Mesendoderm (in vitro differentiated cells): ENCODE results near the gene CAMTA1. TPM values are rescaled to one million over a fixed set of nuclear protein-coding genes. Genes with fewer than 3 reads are reported as not detected.
"Not testable (repeated sequence)": the region's sequence is repeated elsewhere in the genome, so short reads cannot be mapped to it uniquely, and the experiment has no call there.

ENCODE experiments used
- DNase-seq: peaks from one replicate; pipeline ENCODE4 v3.0.0; 2013
- H2AK5ac ChIP-seq: 2 replicates; pipeline ENCODE4 v1.6.1; 2013; ENCODE audit warnings: low read length, inconsistent platforms
- H2BK120ac ChIP-seq: 2 replicates; pipeline ENCODE4 v1.6.1; 2013; ENCODE audit warnings: low read depth, mild to moderate bottlenecking, low read length, moderate library complexity, mixed read lengths
- H2BK15ac ChIP-seq: replicated peaks from 2 replicates; pipeline ENCODE4 v1.6.1; 2013; ENCODE audit warnings: low read depth, mild to moderate bottlenecking, moderate library complexity
- H2BK5ac ChIP-seq: 2 replicates; pipeline ENCODE4 v1.6.1; 2013; ENCODE audit warnings: low read length, inconsistent platforms
- H3K18ac ChIP-seq: 2 replicates; pipeline ENCODE4 v1.6.1; 2013; ENCODE audit warnings: mild to moderate bottlenecking, low read length, mixed read lengths
- H3K23ac ChIP-seq: one replicate; pipeline ENCODE4 v1.6.1; 2013; ENCODE audit warnings: low read length
- H3K27ac ChIP-seq: 2 replicates; pipeline ENCODE4 v1.5.1; 2013; ENCODE audit warnings: low read depth, mild to moderate bottlenecking, inconsistent platforms, low read length, moderate library complexity
- H3K27me3 ChIP-seq: 2 replicates; pipeline ENCODE4 v1.6.1; 2013; ENCODE audit warnings: low read length, control low read depth, mild to moderate bottlenecking, inconsistent platforms; ENCODE audit not compliant: insufficient read depth, poor library complexity
- H3K36me3 ChIP-seq: 2 replicates; pipeline ENCODE4 v1.6.1; 2013; ENCODE audit warnings: low read length, inconsistent platforms; ENCODE audit not compliant: control insufficient read depth, insufficient read depth
- H3K4ac ChIP-seq: one replicate; pipeline ENCODE4 v1.6.1; 2013; ENCODE audit warnings: low read depth, mild to moderate bottlenecking, low read length, moderate library complexity
- H3K4me1 ChIP-seq: 2 replicates; pipeline ENCODE4 v1.6.1; 2013; ENCODE audit warnings: low read depth, low read length, inconsistent platforms; ENCODE audit not compliant: control insufficient read depth
- H3K4me2 ChIP-seq: 2 replicates; pipeline ENCODE4 v1.6.1; 2013; ENCODE audit warnings: low read length
- H3K4me3 ChIP-seq: 2 replicates; pipeline ENCODE4 v1.5.1; 2013; ENCODE audit warnings: mild to moderate bottlenecking, low read length
- H3K56ac ChIP-seq: one replicate; pipeline ENCODE4 v1.6.1; 2013; ENCODE audit warnings: low read length
- H3K79me1 ChIP-seq: 2 replicates; pipeline ENCODE4 v1.6.1; 2013; ENCODE audit warnings: low read length, inconsistent platforms
- H3K79me2 ChIP-seq: 2 replicates; pipeline ENCODE4 v1.6.1; 2013; ENCODE audit warnings: mild to moderate bottlenecking, low read length; ENCODE audit not compliant: control insufficient read depth, insufficient read depth
- H3K9ac ChIP-seq: 2 replicates; pipeline ENCODE4 v1.6.1; 2013; ENCODE audit warnings: low read length, inconsistent platforms
- H4K5ac ChIP-seq: one replicate; pipeline ENCODE4 v1.6.1; 2013; ENCODE audit warnings: low read length
- H4K8ac ChIP-seq: one replicate; pipeline ENCODE4 v1.6.1; 2013; ENCODE audit warnings: low read depth, mild to moderate bottlenecking, control low read depth, low read length, moderate library complexity
- WGBS: extraction: QIAGEN DNeasy Blood & Tissue Kit; methylation state at CpG from one replicate; pipeline ENCODE4 v1.1.7; 2013; ENCODE audit warnings: low lambda C conversion rate, missing lambda C conversion rate; ENCODE audit not compliant: insufficient coverage; ENCODE audit errors: extremely low coverage; 5-methylcytosine and 5-hydroxymethylcytosine counted together
- polyA plus RNA-seq, 2 experiments: library from polyadenylated mRNA; stranded (reverse); fragments of 200-250 nt; gene quantifications; one replicate each; pipeline ENCODE4 v1.2.3, GENCODE V29; 2013

CAMTA1 gene
- polyA plus RNA-seq (2013, experiment 1 of 2): 195 TPM
- 199 TPM for polyA plus RNA-seq (2013, experiment 2 of 2)

GRCh38 chr1:6785318-6785727 is at the start of gene CAMTA1:
Gene CAMTA1, plus strand, starts transcription at chr1:6785454. Its CDS starts 77 bp downstream, at chr1:6785531.
- no peak within 1 kb of the TSS for H3K23ac ChIP-seq
- no peak for DNase-seq
- peak within 1 kb of the TSS; percentile 98 for H3K4ac ChIP-seq
- peak within 1 kb of the TSS; percentile 51 for H2BK120ac ChIP-seq
- H3K56ac ChIP-seq: peak within 1 kb of the TSS; percentile 92
- H2AK5ac ChIP-seq: no peak within 1 kb of the TSS
- H3K4me2 ChIP-seq: peak within 1 kb of the TSS; percentile 77
- H3K36me3 ChIP-seq: no peaks in the 10 kb centered on the region
- no peak within 1 kb of the TSS for H4K8ac ChIP-seq
- H3K9ac ChIP-seq: peak within 1 kb of the TSS; percentile 82
- WGBS: no CpG with 5 or more reads among the region's 69 CpGs
- H3K18ac ChIP-seq: peak within 1 kb of the TSS; percentile 99
- no peak within 1 kb of the TSS for H4K5ac ChIP-seq
- H3K27ac ChIP-seq: peak within 1 kb of the TSS; percentile 98
- H3K27me3 ChIP-seq: no peaks in the 10 kb centered on the region
- peaks cover 21% of the 10 kb centered on the region for H3K79me1 ChIP-seq
- H3K4me3 ChIP-seq: peak within 1 kb of the TSS; percentile 77
- peaks cover 6% of the 10 kb centered on the region for H3K4me1 ChIP-seq
- peaks cover 44% of the 10 kb centered on the region for H3K79me2 ChIP-seq
- no peak within 1 kb of the TSS for H2BK15ac ChIP-seq
- no peak within 1 kb of the TSS for H2BK5ac ChIP-seq

GRCh38 chr1:6738987-6739676 is 46.1 kb upstream of the CAMTA1 start:
- no peaks in the 10 kb centered on the region for H3K4me1 ChIP-seq
- H3K27me3 ChIP-seq: no peaks in the 10 kb centered on the region
- no peak for DNase-seq

GRCh38 chr1:6742676-6743188 is 42.5 kb upstream of the CAMTA1 start:
- H4K8ac ChIP-seq, H3K4me1 ChIP-seq, H3K23ac ChIP-seq, H3K56ac ChIP-seq, H3K4ac ChIP-seq, H3K18ac ChIP-seq, H2AK5ac ChIP-seq, H3K4me3 ChIP-seq, H3K36me3 ChIP-seq, H3K27me3 ChIP-seq, H3K79me2 ChIP-seq, H3K4me2 ChIP-seq, H3K79me1 ChIP-seq, H3K27ac ChIP-seq, H2BK5ac ChIP-seq, H2BK15ac ChIP-seq, DNase-seq, H4K5ac ChIP-seq, H3K9ac ChIP-seq, H2BK120ac ChIP-seq: not testable (repeated sequence)
- no CpG with 5 or more reads among the region's 7 CpGs for WGBS

More at GRCh38 chr1:6738987-6739676, 46.1 kb upstream of the CAMTA1 start:
- no peak overlapping the region for H2BK5ac ChIP-seq
- H4K8ac ChIP-seq: no peak overlapping the region
- WGBS: no CpG with 5 or more reads among the region's 30 CpGs
- H3K27ac ChIP-seq: no peak overlapping the region
- no peak overlapping the region for H3K23ac ChIP-seq
- H3K4ac ChIP-seq: no peak overlapping the region
- H3K4me2 ChIP-seq: no peak overlapping the region
- H3K79me2 ChIP-seq: no peaks in the 10 kb centered on the region
- no peak overlapping the region for H3K4me3 ChIP-seq
- no peak overlapping the region for H2BK15ac ChIP-seq
- no peak overlapping the region for H3K9ac ChIP-seq
- no peaks in the 10 kb centered on the region for H3K36me3 ChIP-seq
- no peak overlapping the region for H3K56ac ChIP-seq
- H2BK120ac ChIP-seq: no peak overlapping the region
- no peak overlapping the region for H3K18ac ChIP-seq
- H2AK5ac ChIP-seq: no peak overlapping the region
- H3K79me1 ChIP-seq: no peaks in the 10 kb centered on the region
- no peak overlapping the region for H4K5ac ChIP-seq

- no peak overlapping the region for H3K23ac ChIP-seq
- no peak overlapping the region for H4K5ac ChIP-seq
- H3K27me3 ChIP-seq: no peaks in the 10 kb centered on the region
- H3K79me1 ChIP-seq: no peaks in the 10 kb centered on the region
- H3K79me2 ChIP-seq: no peaks in the 10 kb centered on the region
- no peaks in the 10 kb centered on the region for H3K36me3 ChIP-seq
- no peak overlapping the region for H3K27ac ChIP-seq
- no peak overlapping the region for H3K56ac ChIP-seq
- no peak for DNase-seq
- H3K18ac ChIP-seq: no peak overlapping the region
- WGBS: no CpG with 5 or more reads among the region's 20 CpGs
- no peak overlapping the region for H2AK5ac ChIP-seq
- no peak overlapping the region for H4K8ac ChIP-seq
- H3K9ac ChIP-seq: no peak overlapping the region
- H2BK120ac ChIP-seq: no peak overlapping the region
- no peak overlapping the region for H3K4ac ChIP-seq
- H2BK5ac ChIP-seq: no peak overlapping the region
- H2BK15ac ChIP-seq: no peak overlapping the region
- H3K4me2 ChIP-seq: no peak overlapping the region
- H3K4me3 ChIP-seq: no peak overlapping the region
- H3K4me1 ChIP-seq: no peaks in the 10 kb centered on the region
These were observed 41.8 kb upstream of the CAMTA1 start for GRCh38 chr1:6743189-6744101.

- no peaks in the 10 kb centered on the region for H3K4me1 ChIP-seq
- no peak overlapping the region for H3K4me2 ChIP-seq
- H2AK5ac ChIP-seq: no peak overlapping the region
- no peak overlapping the region for H2BK15ac ChIP-seq
- no peak overlapping the region for H3K4me3 ChIP-seq
- no peak overlapping the region for H3K23ac ChIP-seq
- no peak overlapping the region for H2BK120ac ChIP-seq
- no peaks in the 10 kb centered on the region for H3K79me2 ChIP-seq
- no peak overlapping the region for H2BK5ac ChIP-seq
- H3K27ac ChIP-seq: no peak overlapping the region
- H4K5ac ChIP-seq: no peak overlapping the region
- no peaks in the 10 kb centered on the region for H3K36me3 ChIP-seq
- H4K8ac ChIP-seq: no peak overlapping the region
- no peak overlapping the region for H3K56ac ChIP-seq
- no CpG with 5 or more reads among the region's 5 CpGs for WGBS
- no peak overlapping the region for H3K18ac ChIP-seq
- DNase-seq: no peak
- no peaks in the 10 kb centered on the region for H3K79me1 ChIP-seq
- H3K9ac ChIP-seq: no peak overlapping the region
- no peaks in the 10 kb centered on the region for H3K27me3 ChIP-seq
- H3K4ac ChIP-seq: no peak overlapping the region
These were observed 40.2 kb upstream of the CAMTA1 start for GRCh38 chr1:6745073-6745472.
